NCI-H1436 (cell line): ENCODE data around the gene NEDD8.
"Not testable (repeated sequence)": the region's sequence is repeated elsewhere in the genome, so short reads cannot be mapped to it uniquely, and the experiment has no call there.

ENCODE experiments used
- DNase-seq: peaks from one replicate; lab custom pipeline; 2025; lab: John Stamatoyannopoulos, UW

The NEDD8 gene

DNA sequence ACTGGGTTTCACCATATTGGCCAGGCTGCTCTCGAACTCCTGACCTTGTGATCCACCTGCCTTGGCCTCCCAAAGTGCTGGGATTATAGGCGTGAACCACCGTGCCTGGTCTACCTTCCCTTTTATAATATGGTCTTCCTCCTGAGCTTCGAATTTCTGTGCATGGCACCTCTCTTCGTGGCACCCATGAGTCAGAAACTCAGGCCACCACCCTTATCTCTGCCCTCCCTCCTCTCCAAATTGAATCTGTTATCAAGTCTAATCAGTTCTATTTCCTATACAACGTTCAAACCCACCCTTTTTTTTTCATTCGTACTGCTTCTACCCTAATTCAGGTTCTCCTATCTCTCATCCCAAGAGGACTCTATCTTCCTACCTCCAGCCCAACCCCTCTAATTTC, 15.3 kb upstream of the NEDD8 start:
- no peak for DNase-seq

DNA sequence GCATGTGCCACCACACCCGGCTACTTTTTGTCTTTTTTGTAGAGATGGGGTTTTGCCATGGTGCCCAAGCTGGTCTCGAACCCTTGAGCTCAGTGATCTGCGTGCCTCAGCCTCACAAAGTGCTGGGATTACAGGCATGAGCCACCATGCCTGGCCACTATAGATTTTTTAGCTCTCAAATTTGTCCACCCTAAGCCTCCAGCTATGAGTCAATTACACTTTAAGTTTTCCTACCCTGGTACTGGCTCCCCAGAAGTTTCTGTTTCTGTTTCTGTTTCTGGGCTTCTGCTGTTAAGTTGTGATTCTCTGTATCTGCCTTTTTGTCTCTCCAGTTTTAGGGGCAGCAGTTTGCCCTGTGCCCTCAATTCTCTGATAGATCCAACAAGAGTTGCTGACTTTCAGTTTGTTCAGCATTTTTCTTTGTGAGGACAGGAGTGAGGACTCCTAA, 14.6 kb upstream of the NEDD8 start:
- no peak for DNase-seq

DNA sequence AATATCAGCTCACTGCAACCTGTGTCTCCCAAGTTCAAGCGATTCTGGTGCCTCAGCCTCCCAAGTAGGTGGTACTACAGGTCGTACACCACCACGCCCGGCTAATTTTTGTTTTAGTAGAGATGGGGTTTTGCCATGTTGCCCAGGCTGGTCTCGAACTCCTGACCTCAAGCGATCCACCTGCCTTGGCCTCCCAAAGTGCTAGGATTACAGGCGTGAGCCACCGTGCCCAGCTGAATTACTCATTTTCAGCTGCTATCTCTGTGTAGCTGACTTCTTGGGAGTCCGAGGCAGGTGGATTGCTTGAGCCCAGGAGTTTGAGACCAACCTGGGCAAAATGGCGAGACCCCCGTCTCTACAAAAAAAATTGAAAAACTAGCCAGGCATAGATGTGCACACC, 13.2 kb upstream of the NEDD8 start:
- not testable (repeated sequence) for DNase-seq

DNA sequence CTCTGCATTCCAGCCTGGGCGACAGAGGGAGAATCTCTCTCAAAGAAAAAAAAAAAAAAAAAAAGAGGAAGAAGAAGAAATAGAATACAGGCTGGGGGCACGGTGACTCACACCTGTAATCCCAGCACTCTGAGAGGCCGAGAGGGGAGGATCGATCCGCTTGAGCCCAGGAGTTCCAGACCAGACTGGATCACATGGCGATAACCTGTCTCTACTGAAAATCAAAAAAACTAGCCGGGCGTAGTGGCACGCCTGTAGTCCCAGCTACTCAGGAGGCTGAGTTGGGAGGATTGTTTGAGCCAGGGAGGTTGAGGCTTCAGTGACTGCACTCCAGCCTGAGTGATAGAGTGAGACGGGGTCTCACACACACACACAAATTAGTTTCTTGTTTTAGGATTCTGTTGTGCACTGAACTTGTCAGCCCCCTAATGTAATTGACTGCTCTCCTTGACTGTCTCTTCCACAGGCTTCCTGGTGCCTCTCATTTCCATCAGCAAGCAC, 11.2 kb upstream of the NEDD8 start:
- no peak for DNase-seq

DNA sequence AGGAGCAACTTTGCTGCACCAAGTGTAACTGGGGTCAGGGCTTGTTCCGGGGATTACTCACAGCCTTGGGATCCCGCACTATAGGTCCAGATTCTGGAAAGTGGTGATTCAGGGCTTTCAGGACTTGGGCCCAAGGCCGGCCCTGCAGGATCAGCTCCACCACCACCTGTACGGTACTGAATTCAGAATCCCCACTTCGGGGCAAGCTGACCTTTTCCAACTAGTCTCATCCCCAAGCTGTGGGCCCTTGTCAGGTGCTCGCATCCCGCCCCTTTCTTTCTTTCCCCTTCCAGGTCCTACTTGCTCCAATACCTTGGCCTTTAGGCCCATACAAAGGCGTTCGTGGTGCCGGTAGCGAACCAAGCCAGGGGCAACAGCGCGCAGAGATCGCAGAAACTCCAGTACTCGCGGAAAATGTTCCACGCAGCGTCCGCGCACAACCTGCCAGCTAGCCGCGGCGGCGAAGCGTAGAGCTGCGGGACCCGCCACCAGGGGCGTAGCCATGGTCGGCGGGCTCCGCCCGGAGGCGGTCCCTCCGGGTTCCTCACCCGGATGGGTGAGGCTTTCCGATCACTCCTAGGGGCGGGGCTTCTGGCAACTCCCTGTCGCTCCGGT, 9.8 kb upstream of the NEDD8 start:
- DNase-seq, result peak; percentile 92

DNA sequence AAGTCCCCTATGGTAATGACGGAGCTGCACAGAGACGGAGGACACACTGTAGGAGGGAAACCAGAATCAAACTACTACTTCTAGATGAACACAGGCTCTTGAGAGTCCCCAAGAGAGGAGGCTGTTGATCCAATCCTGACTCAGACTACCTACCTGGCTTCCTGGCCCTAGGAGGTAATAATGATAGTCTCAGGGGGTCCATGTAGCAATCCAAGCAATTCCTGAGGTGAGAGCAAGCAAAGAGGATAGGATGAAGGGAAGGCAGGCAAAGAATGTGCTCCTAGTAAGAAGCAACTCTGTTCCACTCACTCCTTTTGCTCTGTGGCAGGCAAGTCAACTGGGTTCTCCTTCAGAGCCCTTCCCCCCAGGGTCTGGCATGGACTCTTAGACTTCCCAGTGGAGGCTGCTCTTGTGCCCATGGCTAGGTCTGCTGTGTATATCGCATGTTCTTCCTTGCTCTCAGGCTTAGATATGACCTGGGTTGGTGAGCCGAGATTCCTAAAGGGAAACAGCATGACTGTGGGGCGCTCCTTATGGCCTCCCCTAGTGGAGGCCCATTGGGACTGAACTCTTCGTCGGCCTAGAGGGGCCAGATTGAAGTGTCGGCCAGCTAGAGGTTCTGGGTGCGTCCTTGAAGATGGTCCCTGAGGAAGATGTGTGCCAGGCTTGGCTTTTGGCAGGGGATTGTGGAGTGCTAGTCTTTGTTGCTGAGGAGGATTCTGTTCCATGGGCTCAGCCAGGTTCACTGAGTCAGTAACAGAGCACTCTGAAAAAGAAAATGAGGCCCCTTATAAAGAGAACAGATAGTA, 8.1 kb upstream of the NEDD8 start:
- no peak for DNase-seq

DNA sequence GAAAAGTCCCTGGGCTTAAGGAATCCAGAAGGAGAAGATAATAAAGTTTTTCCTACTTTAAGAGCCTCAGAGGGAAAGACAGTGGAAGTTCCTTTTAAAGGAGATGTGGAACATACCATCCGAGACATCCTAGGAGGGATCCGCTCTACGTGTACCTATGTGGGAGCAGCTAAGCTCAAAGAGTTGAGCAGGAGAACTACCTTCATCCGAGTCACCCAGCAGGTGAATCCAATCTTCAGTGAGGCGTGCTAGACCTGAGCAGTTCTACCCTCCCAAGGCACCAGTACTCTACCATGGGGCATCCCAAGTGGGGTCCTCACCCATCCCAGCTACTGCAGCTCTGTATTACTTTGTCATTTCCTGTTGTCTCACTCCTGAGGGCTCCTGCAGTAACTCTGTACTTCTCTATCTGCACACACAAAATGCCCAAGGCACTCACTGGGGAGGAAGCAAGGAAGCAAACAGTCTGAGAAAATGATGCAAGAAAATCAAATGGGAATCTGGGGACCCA, 6.4 kb upstream of the NEDD8 start:
- DNase-seq, result no peak

DNA sequence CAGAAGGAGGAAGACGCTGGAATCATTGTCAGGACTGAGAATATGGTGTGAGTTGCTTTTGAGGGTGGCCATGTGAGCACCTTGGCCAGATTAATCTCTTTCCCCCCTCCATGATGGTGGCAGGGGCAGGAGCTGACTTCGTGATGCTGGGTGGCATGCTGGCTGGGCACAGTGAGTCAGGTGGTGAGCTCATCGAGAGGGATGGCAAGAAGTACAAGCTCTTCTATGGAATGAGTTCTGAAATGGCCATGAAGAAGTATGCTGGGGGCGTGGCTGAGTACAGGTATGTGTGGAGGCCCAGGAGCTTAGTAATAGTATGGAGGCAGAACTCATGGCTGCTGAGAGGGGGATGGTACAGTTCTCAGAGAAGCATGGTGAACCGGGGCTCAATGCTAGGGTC, 6.0 kb upstream of the NEDD8 start:
- no peak for DNase-seq

DNA sequence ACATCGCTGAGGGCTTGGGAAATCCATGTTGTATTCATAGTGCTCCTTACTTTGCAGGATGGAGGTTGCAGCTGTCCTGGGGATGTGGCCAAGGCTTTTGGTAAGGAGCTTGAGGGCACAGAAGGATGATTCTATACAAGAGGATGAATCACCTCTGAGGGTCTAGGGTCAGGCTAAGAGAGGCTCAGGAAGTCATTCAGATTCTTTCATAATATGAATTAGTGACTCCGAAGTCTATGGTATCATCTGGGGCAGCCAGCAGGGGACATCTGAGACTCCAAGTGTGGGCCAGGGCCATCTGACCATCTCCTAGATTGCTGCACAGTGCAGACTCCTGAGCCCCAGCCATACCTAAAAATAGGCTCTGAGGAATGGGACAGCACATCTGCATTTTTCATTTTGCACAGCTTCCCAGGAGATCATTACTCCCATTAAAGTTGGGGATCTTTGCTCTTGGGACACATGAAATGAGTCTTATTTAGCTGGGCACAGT, 5.3 kb upstream of the NEDD8 start:
- no peak for DNase-seq

DNA sequence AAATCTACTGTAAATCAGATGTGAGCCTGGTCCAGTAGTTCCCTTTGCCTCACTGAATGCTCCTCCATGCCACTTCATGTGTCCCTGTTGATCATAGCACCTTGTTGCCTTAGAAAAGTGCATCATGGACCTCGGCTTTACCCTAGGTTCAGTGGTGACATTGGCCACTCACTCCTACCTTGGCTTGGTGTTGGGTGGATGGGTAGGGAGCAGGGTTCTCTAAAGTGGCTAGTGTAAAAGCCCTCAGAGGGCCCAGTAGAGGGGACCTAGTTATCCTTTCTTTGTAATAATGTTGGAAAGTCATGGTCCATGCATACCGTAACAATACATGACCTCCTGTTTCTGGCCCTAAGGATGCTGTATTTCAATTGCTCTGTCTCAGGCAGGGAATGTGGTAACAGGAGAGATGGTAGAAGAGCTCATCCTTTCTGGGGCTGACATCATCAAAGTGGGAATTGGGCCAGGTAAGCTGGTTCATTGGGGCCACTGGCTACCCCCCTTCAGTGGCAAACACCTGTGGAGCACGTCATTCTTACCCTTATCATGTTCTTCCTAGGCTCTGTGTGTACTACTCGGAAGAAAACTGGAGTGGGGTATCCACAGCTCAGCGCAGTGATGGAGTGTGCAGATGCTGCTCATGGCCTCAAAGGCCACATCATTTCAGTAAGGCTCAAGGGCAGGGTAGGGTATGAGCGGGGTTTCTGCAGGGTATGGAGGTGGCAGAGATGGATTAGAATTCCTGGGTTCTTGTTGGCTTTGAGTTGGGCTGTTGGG, 4.7 kb upstream of the NEDD8 start:
- no peak for DNase-seq

DNA sequence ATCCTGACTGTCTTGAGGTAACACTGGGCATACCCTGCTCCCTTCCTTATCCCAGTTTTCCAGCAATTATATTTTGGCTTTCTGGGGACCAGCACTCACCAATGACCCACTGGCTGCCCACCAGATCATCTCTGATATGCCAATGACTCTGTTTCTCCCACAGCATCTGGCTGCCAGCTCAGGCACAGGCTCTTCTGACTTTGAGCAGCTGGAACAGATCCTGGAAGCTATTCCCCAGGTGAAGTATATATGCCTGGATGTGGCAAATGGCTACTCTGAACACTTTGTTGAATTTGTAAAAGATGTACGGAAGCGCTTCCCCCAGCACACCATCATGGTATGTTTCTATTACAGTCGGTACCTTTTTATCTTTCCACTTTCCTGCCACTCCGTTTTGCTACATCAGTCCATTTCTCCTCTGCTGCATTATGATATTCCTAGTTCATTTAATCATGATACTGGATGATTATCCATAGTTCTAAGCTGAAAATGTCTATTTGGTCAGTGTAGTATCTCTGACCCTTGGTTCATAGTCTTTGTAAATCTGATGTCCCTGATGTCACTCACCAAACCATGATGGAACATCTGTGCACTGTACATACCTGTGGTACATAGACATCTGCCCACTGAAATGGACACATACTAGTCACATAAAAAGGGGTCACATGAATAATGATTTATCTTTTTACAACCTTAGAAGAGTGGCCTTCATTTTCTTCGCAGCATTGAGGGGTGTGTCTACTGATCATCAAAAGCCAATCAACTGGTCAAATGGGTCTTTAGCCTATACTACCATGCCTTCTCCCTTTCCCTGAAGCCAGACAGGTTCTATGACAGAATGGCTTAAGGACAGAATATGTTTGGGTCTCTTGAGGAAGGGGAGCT, 3.9 kb upstream of the NEDD8 start:
- DNase-seq, result no peak

DNA sequence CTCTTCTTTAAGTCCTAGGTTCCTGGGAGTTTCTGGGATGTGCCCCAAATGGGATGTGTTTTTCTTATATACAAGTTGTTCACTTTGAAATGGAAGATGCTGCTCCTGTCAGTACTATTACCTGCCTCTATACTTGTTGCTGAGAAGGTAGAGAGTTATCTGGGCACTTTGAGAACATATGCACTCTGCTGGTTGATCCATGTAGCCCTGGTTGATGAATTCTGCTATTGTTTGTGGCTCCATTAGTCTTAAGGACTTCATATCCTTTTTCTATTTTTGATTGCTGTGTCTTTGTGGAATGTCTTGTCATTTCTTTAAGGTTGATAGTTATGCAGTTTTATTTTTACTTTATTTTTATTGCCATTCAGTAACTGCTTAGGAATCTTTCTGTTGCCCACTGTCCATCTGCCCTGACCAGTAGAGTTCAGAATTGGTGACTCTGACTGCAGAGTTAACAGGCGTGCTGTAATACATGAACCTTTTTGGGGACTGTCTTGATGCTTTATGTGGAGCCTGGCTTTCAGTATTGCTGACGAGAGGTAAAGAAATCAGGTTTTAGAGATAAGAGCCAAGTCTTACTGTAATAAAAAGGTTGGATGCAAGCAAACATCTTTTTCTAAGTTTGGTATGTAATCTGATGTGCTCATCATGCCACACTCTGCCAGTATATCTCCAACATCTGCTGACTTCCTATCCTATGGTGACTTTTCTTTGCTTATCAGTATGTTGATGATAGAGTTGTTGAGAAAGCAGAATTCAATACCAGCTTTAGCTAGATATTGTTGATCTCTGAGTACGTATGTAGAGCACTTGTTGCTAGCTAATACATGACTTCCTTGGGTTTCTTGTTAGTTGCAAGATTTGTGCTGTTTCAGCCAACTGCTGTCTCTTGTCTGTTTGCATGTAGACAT, 2.2 kb upstream of the NEDD8 start:
- no peak for DNase-seq

DNA sequence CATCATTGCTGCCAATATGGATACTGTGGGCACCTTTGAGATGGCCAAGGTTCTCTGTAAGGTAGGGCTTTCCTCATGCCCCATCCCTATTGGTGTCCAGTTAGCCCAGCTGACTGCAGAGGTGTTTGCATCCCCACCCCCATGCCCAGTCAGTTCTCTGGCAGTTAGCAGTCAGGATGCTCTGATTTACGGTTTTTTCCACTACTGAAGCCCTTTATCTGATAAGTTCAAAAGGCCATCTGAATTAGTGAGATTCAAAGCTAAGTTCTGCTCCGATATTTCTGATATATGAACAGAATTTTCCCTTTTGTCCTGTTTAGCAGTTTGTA, 1.3 kb upstream of the NEDD8 start:
- no peak for DNase-seq

DNA sequence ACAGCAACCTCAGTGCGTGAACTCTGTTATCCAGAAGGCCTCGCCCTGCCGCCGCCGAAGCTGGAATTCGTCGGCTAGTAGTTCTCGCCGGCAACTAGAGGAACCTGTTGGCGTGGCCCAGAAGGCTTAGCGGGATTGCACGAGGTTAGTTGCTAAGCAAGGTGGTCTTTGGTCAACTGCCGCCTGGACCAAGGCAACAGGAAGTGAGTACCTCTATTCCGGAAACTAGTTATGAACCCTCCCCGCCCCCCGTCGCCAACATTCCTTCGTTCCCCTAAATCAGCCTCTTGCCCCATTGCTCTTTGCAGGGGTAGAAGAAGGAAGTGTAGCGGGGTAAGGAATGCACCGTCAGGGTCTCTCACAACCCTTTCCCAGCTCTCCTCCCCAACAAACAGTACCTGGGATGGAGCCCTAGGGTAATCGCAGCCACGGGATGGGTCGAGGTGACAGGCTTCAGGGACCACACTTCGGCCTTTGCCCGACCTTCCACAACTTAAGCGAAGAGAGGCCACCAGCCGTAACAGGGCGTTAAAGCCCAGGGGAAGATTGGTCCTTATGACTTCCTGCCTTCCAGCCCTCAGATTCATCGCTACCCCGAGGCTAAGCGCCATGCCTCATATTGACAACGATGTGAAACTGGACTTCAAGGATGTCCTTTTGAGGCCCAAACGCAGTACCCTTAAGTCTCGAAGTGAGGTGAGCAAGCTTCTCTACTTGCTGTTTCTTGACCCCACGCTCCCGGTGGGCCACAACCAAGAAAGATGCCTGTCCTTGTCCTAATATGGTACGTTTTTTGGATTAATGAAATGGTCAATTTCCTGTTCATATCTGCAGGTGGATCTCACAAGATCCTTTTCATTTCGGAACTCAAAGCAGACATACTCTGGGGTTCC, 724 bp upstream of the NEDD8 start, which contains the start of gene GMPR2:
Gene GMPR2, plus strand, starts transcription at position 285 of the 893 bp plus-strand sequence. Its CDS starts 325 bp downstream, at position 610.
- peak; percentile 37 for DNase-seq

DNA sequence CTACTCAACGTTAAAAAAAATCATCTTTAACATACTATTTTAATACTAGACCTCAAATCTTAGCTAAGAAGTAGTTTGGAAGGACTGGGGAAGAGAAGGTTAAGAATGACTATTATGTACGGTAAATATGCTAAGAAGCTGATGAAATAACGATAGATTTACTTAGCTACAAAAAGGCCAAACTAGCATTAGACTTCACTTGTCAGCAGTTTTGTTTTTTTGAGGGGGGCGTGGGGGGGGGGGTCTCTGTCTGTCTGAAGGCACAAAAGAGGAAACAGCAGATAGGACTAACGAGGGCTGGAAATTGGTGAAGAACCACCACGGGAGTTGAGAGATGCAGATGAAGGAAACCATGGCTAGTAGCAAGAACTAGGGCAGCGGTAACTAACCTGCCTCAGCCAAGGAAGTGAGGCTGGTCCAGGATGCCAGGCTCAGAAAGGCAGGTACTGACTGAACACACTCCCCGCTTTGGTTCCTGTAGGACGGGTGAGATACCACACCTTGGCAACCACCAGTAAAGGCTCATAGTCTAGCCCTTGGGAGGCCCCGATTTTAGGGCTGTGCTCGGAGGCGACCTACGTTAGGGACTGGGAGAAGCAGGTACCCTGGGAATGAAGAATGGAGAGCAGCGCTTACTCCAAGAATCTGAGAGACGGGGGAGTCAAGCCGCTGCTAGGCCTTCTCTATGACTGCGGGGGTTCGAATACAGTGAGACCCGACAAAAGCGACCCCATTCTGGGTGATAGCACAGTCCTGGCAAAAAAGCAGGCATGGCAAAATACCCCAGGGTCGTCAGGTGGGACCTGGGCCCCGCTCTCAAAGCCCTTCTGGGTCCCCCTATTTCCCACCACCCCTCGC, 675 bp downstream of the NEDD8 start:
- DNase-seq, result no peak

DNA sequence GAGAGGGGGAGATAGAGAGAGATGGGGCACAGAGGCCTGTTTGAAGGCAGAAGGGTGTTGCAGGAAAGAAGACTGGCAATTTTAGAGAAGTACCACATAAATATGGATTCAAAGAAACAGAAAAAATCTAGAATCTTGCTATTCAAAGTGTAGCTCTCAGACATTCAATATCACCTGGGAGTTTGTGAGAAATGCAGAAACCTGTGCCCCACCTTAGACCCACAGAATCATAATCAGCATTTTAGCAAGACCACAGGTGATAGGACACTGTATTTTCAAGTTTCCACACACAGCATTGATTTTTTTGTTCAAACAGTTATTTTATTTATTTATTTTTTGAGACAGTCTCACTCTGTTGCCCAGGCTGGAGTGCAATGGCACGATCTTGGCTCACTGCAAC, 3.3 kb downstream of the NEDD8 start:
- DNase-seq, result no peak

DNA sequence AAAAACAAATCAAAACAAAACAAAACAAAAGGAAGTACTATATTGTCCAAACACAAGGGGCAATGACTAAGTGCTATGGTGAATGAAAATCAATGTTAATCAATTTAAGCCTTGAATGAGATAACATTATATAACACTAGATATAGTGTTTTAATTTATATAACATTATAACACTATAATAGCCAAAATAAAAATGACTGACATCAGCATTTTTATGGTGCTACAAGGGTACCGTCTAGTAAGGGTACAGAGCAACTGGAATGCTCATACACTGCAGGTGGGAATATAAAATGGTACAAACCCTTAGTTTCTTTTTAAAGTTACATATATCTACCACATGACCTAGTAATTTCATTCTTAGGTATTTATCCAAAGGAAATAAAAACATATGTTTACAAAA, 5.7 kb downstream of the NEDD8 start:
- no peak for DNase-seq

DNA sequence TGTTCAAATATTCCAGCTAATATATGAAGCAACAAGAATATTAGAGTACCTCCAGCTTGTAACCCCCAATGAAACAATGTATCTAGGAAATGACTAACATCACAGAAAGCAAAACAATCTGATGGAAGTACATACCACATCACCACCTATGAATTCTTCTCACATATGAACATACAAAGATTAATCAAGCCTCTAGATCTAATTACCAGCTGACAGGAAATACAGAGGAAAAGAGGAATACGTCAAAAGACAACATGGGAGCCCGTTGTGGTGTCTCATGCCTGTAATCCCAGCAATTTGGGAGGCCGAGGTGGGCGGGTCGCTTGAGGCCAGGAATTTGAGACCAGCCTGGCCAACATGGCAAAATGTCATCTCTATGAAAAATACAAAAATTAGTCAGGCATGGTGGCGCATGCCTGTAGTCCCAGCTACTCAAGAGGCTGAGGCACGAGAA, 7.5 kb downstream of the NEDD8 start:
- no peak for DNase-seq
